Naive thymus-derived CD8-positive, alpha-beta T cell (primary cell): Measurements from ENCODE around the gene TMEM61. TPM values are rescaled to one million over a fixed set of nuclear protein-coding genes. Genes with fewer than 3 reads are reported as not detected.
"Not testable (repeated sequence)": the region's sequence is repeated elsewhere in the genome, so short reads cannot be mapped to it uniquely, and the experiment has no call there.

ENCODE experiments used
- ATAC-seq, 2 donors: fragments of 150-1000 bp; cut with Tn5 transposase in 1 of 2; sonication (Bioruptor Pico), chemical (Tn5 transposase) in 1 of 2; 1 replicate in 1 of 2; 2 replicates in 1 of 2; pipeline ENCODE4 v1.10.0; 2021; ENCODE audit warnings: mild to moderate bottlenecking in 2 of 2, moderate library complexity in 2 of 2
- POLR2A ChIA-PET: fragments of 350-600 bp; sonication (Branson Sonifier 250); formaldehyde crosslinking; loops from one replicate; lab custom pipeline; 2021; ENCODE audit warnings: antibody characterized with exemption; lab: Charles Lee
- DNase-seq, 10 donors: peaks; one replicate each; pipeline versions ENCODE4 v3.0.0 to v3.0.0-alpha.2; 2020 to 2022
- H3K27ac Mint-ChIP-seq, 10 donors: one replicate each; pipeline ENCODE4 v1.8.0; 2020 to 2022; ENCODE audit warnings: mild to moderate bottlenecking in 10 of 10, mixed read lengths in 10 of 10, moderate library complexity in 4 of 10, inconsistent platforms in 1 of 10
- H3K27me3 Mint-ChIP-seq, 5 donors: one replicate each; pipeline ENCODE4 v1.8.0; 2021 to 2022; ENCODE audit warnings: mixed read lengths in 5 of 5
- H3K36me3 Mint-ChIP-seq, 3 donors: one replicate each; pipeline ENCODE4 v1.8.0; 2020 to 2022; ENCODE audit warnings: mixed read lengths in 3 of 3, mild to moderate bottlenecking in 2 of 3, inconsistent platforms in 1 of 3
- H3K4me1 Mint-ChIP-seq, 4 donors: one replicate each; pipeline ENCODE4 v1.8.0; 2021 to 2022; ENCODE audit warnings: mixed read lengths in 4 of 4
- H3K4me3 Mint-ChIP-seq, 10 donors: one replicate each; pipeline ENCODE4 v1.8.0; 2020 to 2022; ENCODE audit warnings: mild to moderate bottlenecking in 10 of 10, mixed read lengths in 10 of 10, moderate library complexity in 6 of 10, inconsistent platforms in 1 of 10
- H3K9me3 Mint-ChIP-seq, 9 donors: one replicate each; pipeline ENCODE4 v1.8.0; 2020 to 2022; ENCODE audit warnings: mixed read lengths in 9 of 9, mild to moderate bottlenecking in 3 of 9, inconsistent platforms in 1 of 9, moderate library complexity in 1 of 9
- polyA plus RNA-seq, 3 donors: library from polyadenylated mRNA; unstranded; fragments of 300-500 nt; fragmentation: Illumina TruSeq; gene quantifications; one replicate each; pipeline ENCODE4 v1.2.3, GENCODE V29; 2021
- total RNA-seq, 8 experiments: library from RNA in 2 of 8; stranded (reverse) in 2 of 8; gene quantifications; one replicate each; pipeline ENCODE4 v1.2.3 and lab custom pipeline; 2021 to 2026

Gene TMEM61
- total RNA-seq (not detected), polyA plus RNA-seq (not detected), total RNA-seq (lab: John Stamatoyannopoulos, UW) (0 reads per million in 6 experiments)

DNA sequence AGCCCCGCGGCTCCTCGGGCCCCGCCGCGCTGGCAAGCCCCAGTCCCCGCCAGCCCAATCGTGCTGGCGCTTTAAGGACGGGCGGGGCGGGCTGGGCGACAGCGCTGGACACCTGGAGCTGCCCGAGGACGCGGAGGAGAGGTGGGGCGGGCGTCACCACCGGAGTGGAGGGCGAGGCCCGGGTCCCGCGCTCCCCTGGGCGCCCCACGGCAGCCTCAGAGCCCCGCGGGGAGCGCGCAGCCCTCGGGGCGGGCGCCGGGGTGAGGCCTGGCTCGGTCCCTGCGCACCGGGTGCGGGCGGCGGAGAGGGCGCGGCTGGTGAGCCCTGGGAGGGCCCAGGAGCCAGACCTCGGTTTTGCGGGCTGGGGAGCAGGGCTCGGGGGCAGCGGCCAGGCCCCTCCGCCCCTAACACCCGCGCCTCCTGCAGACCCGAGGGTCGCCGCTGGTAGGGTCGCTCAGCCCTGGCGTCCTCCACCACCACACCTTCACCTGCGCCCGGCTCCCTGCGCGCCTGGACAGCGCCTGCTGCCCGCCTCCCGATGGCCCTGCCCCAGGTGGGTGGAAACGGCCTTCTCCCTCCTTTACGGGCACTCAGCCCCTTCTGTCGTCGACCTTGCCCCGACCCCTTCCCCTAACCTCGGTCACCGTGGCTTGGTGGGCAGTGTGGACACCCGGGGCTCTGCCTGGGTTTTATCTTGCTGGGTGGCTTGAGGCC lies at the start of gene TMEM61:
TSS of gene TMEM61 (plus strand) at position 101 of the 714 bp plus-strand sequence. CDS start at position 539, 438 bp downstream.
- POLR2A ChIA-PET = no interaction called here
- Mint-ChIP-seq H3K4me1 (peaks cover 0 to 4% (median 2%) of the 10 kb centered on the region in 4 donors), H3K9me3 (no peaks in the 10 kb centered on the region), H3K27ac (no peak within 1 kb of the TSS), H3K4me3 (no peak within 1 kb of the TSS), H3K36me3 (no peaks in the 10 kb centered on the region), H3K27me3 (peaks cover 13 to 61% (median 35%) of the 10 kb centered on the region in 5 donors)
- DNase-seq = no peak
- ATAC-seq = no peak

DNA sequence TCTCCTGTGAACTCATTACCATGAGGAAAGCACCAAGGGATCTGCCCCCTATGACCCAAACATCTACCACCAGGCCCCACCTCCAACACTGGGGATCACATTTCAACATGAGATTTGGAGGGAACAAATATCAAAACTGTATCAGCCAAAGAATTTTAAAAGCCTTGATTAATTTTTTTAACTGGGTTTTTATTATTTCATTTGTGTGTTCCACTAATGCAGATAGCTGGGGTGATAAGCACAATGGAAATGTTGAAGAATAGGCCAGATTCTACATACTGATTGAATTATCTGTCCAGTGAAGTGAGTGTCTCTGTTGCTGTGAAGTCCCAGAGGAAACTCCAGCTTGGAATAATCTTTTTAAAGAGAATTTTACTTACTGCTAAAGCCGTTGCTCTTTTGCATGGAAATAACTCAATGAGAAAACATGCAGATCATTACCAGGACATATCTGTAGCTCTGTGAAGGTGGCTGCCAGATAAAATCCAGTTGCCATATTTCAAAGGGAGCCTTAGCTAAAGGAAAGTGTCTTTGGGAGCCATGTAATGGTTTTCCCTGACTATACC lies 49.1 kb upstream of the TMEM61 start:
- DNase-seq (no peak), ATAC-seq (no peak)
- Mint-ChIP-seq H3K9me3 (peaks cover 0 to 17% (median 5%) of the 10 kb centered on the region in 9 donors), H3K27ac (no peak overlapping the region), H3K4me3 (no peak overlapping the region), H3K27me3 (peaks cover 5 to 24% (median 11%) of the 10 kb centered on the region in 5 donors), H3K36me3 (peaks cover 0 to 5% (median 0%) of the 10 kb centered on the region in 3 donors), H3K4me1 (peaks cover 0 to under 1% (median 0%) of the 10 kb centered on the region in 4 donors)
- POLR2A ChIA-PET = no interaction called here

DNA sequence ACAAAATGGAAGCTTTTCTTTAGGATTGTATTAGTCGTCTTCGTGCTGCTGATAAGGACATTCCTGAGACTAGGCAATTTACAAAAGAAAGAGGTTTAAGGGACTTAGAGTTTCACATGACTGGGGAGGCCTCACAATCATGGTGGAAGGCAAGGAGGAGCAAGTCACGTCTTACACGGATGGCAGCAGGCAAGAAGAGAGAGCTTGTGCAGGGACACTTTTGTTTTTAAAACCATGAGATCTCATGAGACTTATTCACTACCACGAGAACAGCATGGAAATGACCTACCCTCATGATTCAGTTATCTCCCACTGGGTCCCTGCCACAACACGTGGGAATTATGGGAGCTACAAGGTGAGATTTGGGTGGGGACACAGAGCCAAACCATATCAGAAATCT lies 46.3 kb upstream of the TMEM61 start:
- H3K36me3 Mint-ChIP-seq, POLR2A ChIA-PET: not testable (repeated sequence)

DNA sequence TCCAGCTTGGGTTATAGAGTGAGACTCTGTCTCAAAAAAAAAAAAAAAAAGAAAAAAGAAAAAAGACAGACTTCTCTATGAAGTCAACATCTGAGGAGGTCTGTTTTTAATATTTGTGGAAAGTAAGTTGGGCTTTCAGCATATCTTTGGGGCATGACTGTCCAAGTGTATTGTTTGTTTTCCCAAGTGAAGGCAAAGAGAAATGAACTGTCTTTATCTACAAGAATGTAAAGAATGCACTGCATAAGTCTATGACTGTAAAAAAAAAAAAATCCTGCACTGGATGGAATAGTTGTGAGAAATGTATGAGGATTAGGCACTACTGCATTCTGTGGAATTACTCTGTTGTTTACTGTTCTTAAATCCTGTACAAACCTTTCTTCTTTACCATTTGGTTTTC lies 45.6 kb upstream of the TMEM61 start:
- DNase-seq (no peak), ATAC-seq (no peak)
- peaks cover 4 to 12% (median 10%) of the 10 kb centered on the region in 4 donors for H3K4me1 Mint-ChIP-seq
- no peak overlapping the region for H3K4me3 Mint-ChIP-seq
- peaks cover 0 to 17% (median 5%) of the 10 kb centered on the region in 9 donors for H3K9me3 Mint-ChIP-seq
- peaks cover 0 to 5% (median 0%) of the 10 kb centered on the region in 3 donors for H3K36me3 Mint-ChIP-seq
- H3K27me3 Mint-ChIP-seq = peaks cover 5 to 30% (median 11%) of the 10 kb centered on the region in 5 donors
- POLR2A ChIA-PET = no interaction called here
- H3K27ac Mint-ChIP-seq = no peak overlapping the region

More for the DNA sequence above, 46.3 kb upstream of the TMEM61 start:
- not testable (repeated sequence) for ATAC-seq, H3K4me1 Mint-ChIP-seq, DNase-seq, H3K4me3 Mint-ChIP-seq
- Mint-ChIP-seq H3K9me3 (peaks cover 0 to 17% (median 5%) of the 10 kb centered on the region in 9 donors), H3K27ac (peak overlapping the region in 1 of 10 donors; percentile 13), H3K27me3 (peaks cover 5 to 30% (median 11%) of the 10 kb centered on the region in 5 donors)

DNA sequence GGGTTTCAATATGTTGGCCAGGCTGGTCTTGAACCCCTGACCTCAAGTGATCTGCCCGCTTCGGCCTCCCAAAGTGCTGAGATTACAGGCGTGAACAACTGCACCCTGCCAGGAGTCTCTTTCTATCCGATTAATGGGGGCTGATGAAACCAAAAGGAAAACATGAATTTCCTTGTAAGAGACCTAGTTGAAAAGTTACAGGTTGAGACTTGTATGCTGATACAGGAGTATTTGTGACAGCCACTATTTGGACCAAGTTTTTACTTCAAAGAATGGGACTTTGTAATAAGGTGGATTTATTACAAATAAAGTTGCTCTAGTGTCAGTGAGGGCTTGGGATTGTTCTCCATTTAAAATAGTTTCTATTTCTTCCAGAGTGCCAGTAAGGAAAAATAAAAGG lies 43.6 kb upstream of the TMEM61 start:
- Mint-ChIP-seq H3K4me1 (peaks cover 4 to 16% (median 13%) of the 10 kb centered on the region in 4 donors), H3K36me3 (peaks cover 0 to 5% (median 0%) of the 10 kb centered on the region in 3 donors), H3K27me3 (peaks cover 5 to 30% (median 11%) of the 10 kb centered on the region in 5 donors), H3K9me3 (peaks cover 0 to 9% (median 4%) of the 10 kb centered on the region in 9 donors), H3K27ac (no peak overlapping the region), H3K4me3 (no peak overlapping the region)
- ATAC-seq (no peak), DNase-seq (no peak)
- POLR2A ChIA-PET = no interaction called here

DNA sequence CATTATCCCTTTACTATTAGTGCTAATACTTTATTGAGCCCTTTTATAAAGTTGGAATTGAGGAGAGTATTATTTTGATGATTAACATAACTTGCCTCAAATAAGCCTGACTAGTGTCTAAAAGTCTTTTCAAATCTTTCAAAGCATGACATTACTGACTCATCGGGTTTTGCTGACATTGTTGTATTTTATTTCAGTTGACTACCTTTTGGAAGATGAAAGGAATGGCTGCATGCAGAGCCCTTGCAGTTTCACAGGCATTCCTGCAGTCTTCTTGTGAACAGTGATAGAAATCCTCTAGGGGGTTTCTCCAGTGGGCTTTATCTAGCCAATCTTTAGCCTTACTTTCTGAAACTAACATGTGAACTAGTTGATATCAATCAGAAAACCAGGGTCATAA lies 43.0 kb upstream of the TMEM61 start:
- H3K4me1 Mint-ChIP-seq = peaks cover 4 to 16% (median 13%) of the 10 kb centered on the region in 4 donors
- peaks cover 0 to 9% (median 4%) of the 10 kb centered on the region in 9 donors for H3K9me3 Mint-ChIP-seq
- H3K27ac Mint-ChIP-seq = no peak overlapping the region
- H3K4me3 Mint-ChIP-seq = no peak overlapping the region
- peaks cover 5 to 30% (median 11%) of the 10 kb centered on the region in 5 donors for H3K27me3 Mint-ChIP-seq
- H3K36me3 Mint-ChIP-seq = peaks cover 0 to 5% (median 0%) of the 10 kb centered on the region in 3 donors
- DNase-seq (no peak), ATAC-seq (no peak)
- POLR2A ChIA-PET = no interaction called here

DNA sequence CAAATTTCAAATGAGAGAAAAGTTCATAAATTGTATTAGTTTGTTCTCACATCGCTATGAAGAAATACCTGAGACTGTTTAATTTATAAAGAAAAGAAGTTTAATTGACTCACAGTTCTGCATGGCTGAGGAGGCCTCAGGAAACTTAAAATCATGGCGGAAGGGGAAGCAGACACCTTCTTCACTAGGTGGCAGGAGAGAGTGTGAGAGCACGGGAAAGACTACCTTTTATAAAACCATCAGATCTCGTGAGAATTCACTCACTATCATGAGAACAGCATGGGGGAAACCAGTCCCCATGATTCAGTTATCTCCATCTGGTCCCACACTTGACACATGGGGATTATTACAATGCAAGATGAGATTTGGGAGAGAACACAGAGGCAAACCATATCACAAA lies 41.5 kb upstream of the TMEM61 start:
- Mint-ChIP-seq H3K27me3 (peaks cover 5 to 26% (median 8%) of the 10 kb centered on the region in 5 donors), H3K4me1 (peaks cover 4 to 16% (median 13%) of the 10 kb centered on the region in 4 donors), H3K4me3 (peak overlapping the region in 4 of 10 donors; percentile 30 to 44 (median 42)), H3K27ac (peak overlapping the region in 3 of 10 donors; percentile 26 to 43 (median 40))
- H3K9me3 Mint-ChIP-seq, POLR2A ChIA-PET, H3K36me3 Mint-ChIP-seq: not testable (repeated sequence)
- DNase-seq (peak in 1 of 10 donors; percentile 10), ATAC-seq (peak in 1 of 2 donors; percentile 27)

DNA sequence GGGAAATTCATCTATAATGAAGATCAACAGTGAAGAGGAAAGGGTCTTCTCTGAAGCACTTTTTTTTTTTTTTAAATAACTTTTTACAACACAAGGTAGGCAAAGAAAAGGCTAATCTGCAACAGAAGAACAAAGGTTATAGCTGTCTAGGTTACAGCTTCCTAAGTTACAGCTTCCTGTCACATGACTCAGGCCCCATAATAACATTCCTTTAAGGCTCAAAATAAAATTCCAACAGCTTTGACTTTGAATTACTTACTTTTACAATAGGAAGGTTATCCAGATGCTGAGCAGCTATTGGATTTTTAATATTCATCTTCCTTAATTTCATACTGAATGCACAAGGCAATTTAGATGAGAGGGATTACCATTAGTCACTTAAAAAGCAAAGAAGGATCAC lies 40.4 kb upstream of the TMEM61 start:
- H3K27ac Mint-ChIP-seq = peak overlapping the region in 2 of 10 donors; percentile 27 to 52
- no peak for ATAC-seq
- H3K4me1 Mint-ChIP-seq = peaks cover 4 to 20% (median 15%) of the 10 kb centered on the region in 4 donors
- H3K4me3 Mint-ChIP-seq = no peak overlapping the region
- H3K9me3 Mint-ChIP-seq = no peaks in the 10 kb centered on the region
- DNase-seq = no peak
- H3K27me3 Mint-ChIP-seq = peaks cover 0 to 19% (median 5%) of the 10 kb centered on the region in 5 donors
- POLR2A ChIA-PET = no interaction called here
- no peaks in the 10 kb centered on the region for H3K36me3 Mint-ChIP-seq

DNA sequence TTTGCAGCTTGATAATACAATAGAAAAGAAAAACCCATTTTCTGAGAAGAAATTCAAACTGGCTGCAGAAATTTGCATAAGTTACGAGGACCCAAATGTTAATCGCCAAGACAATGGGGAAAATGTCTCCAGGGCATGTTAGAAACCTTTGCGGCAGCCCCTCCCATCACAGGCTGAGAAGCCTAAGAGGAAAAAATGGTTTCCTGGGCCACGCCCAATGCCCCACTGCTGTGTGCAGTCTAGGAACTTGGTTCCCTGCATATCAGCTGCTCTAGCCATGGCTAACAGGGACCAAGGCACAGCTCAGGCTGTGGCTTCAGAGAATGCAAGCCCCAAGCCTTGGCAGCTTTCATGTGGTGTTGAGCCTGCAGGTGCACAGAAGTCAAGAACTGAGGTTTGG lies 37.5 kb upstream of the TMEM61 start:
- no peak for ATAC-seq
- Mint-ChIP-seq H3K27me3 (peaks cover 0 to 8% (median 0%) of the 10 kb centered on the region in 5 donors), H3K4me1 (peaks cover 7 to 25% (median 19%) of the 10 kb centered on the region in 4 donors), H3K9me3 (no peaks in the 10 kb centered on the region), H3K4me3 (no peak overlapping the region), H3K36me3 (no peaks in the 10 kb centered on the region), H3K27ac (no peak overlapping the region)
- POLR2A ChIA-PET = no interaction called here
- no peak for DNase-seq

DNA sequence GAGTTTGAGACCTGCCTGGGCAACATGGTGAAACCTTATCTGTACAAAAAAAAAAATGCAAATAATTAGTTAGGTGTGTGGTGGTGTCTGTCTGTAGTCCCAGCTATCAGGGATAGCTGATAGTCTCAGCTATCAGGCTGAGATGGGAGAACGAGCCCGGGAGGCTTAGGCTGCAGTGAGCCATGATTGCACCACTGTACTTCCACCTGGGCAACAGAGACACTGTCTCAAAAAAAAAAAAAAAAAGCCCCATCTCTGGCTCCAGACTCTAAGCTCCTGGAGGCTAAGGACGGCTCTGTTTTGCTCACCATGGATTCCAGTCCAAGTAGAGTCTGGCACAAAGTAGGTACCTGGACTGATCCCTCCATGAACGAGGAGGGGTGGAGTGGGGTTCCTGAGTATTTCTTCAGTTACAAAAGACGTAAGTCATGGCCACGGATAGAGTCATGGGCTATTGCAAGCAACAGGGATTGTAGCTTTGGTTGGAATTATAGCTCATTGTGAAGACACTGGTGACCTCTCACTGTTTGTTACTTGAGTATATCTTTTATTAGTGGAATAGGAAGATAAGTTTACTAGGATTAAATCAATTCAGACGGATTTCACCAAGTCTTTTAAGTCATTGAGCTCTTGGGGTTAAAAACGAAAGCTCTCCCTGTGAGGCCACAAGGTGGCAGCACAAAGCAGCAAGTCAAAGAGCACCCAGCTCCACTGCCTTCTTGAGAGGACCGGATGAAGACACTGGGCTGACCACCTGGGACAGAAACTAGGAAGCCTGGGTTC lies 35.6 kb upstream of the TMEM61 start:
- Mint-ChIP-seq H3K4me3 (no peak overlapping the region), H3K36me3 (no peaks in the 10 kb centered on the region), H3K9me3 (no peaks in the 10 kb centered on the region), H3K4me1 (peaks cover 3 to 14% (median 10%) of the 10 kb centered on the region in 4 donors), H3K27ac (peak overlapping the region in 1 of 10 donors; percentile 19), H3K27me3 (peaks cover 0 to 5% (median 1%) of the 10 kb centered on the region in 5 donors)
- POLR2A ChIA-PET = interaction anchor here (1.1 kb wide), 1 partner anchor 52 kb away, joined by 3 read pairs; no protein-coding TSS in a partner anchor
- ATAC-seq (peak; percentile 57 to 62), DNase-seq (peak; percentile 6 to 76 (median 46))

DNA sequence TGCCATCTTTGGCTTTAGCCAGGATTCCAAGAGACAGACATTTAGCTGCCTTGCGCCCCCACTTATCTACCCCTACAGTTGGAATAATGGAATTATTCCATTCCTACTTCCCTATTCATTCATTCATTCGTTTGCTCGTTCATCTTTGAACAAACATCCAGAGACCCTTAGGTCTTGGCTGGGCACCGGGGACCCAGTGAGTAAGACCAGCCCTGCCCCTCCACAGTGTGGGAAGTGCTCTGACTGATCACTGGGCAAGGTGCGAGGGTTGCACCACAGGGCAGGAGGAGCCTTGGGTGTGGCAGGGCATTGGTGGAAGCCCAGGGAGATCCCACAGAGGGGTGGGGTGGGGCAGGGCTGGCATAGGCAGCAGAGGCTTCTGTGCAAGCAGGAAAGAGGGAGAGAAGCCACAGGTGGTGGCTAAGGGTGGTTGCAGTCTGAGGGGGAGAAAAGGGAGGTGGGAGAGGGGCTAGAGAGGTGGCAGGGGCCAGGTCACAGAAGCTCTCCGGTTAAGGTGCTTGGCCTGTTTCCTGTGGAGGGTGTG lies 35.0 kb upstream of the TMEM61 start:
- POLR2A ChIA-PET = interaction anchor here (1.1 kb wide), 1 partner anchor 51 kb away, joined by 3 read pairs; no protein-coding TSS in a partner anchor
- ATAC-seq = no peak
- Mint-ChIP-seq H3K27me3 (peaks cover 1 to 9% (median 6%) of the 10 kb centered on the region in 5 donors), H3K4me1 (peaks cover 3 to 10% (median 8%) of the 10 kb centered on the region in 4 donors), H3K27ac (peak overlapping the region in 1 of 10 donors; percentile 19), H3K9me3 (no peaks in the 10 kb centered on the region), H3K4me3 (no peak overlapping the region), H3K36me3 (no peaks in the 10 kb centered on the region)
- no peak for DNase-seq

DNA sequence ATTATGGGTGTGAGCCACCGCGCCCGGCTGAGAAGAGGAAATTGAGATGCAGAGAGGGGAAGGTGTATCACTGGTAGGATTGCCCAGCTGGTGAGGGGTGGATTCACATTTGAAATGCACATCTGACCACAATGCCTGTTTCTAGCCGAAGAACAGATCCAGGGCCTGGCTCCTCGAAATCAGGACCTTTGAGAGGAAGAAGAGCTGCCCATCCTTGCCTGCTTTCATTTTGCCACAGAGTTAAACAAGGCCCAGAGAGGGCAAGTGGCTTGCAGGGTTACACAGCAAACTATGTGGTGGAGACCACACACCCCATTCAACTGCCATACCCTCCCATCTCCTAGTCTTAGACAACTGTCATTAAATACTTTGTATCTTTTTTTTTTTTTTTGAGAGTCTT lies 32.9 kb upstream of the TMEM61 start:
- H3K27me3 Mint-ChIP-seq = peaks cover 1 to 15% (median 11%) of the 10 kb centered on the region in 5 donors
- peaks cover 3 to 12% (median 8%) of the 10 kb centered on the region in 4 donors for H3K4me1 Mint-ChIP-seq
- H3K9me3 Mint-ChIP-seq = no peaks in the 10 kb centered on the region
- POLR2A ChIA-PET = no interaction called here
- DNase-seq (no peak), ATAC-seq (no peak)
- no peak overlapping the region for H3K4me3 Mint-ChIP-seq
- no peaks in the 10 kb centered on the region for H3K36me3 Mint-ChIP-seq
- no peak overlapping the region for H3K27ac Mint-ChIP-seq
